CD14-positive monocyte (primary cell): Measurements from ENCODE around the gene HERPUD1. TPM values are rescaled to one million over a fixed set of nuclear protein-coding genes. Genes with fewer than 3 reads are reported as not detected.
A peak's percentile ranks its signal among the peaks of the same experiment; 100 is the strongest.
"Not testable (repeated sequence)": the region's sequence is repeated elsewhere in the genome, so short reads cannot be mapped to it uniquely, and the experiment has no call there.

ENCODE experiments used
- DNase-seq, 3 donors: peaks; one replicate each; pipeline ENCODE4 v3.0.0-alpha.2; 2011 to 2022
- H2AFZ ChIP-seq: 2 replicates; pipeline ENCODE4 v1.6.0; 2012; ENCODE audit warnings: mild to moderate bottlenecking, low read depth, low read length, inconsistent platforms; ENCODE audit not compliant: insufficient read depth, poor library complexity, severe bottlenecking
- H3K27ac ChIP-seq, 2 donors: 1 replicate in 1 of 2; 2 replicates in 1 of 2; pipeline ENCODE4 v1.5.1; 2012 to 2013; ENCODE audit warnings: low read length in 2 of 2, control low read depth in 1 of 2, inconsistent platforms in 1 of 2, low read depth in 1 of 2, mild to moderate bottlenecking in 1 of 2
- H3K27me3 ChIP-seq, 2 donors: one replicate each; pipeline versions ENCODE4 v1.6.0 to v1.6.1; 2011 to 2013; ENCODE audit warnings: low read length in 2 of 2; ENCODE audit not compliant: control insufficient read depth in 2 of 2, insufficient read depth in 2 of 2
- H3K36me3 ChIP-seq, 2 donors: replicated peaks in 1 of 2; 1 replicate in 1 of 2; 2 replicates in 1 of 2; pipeline versions ENCODE4 v1.5.1 to v1.6.1; 2012 to 2013; ENCODE audit warnings: low read length in 2 of 2, control low read depth in 1 of 2, inconsistent platforms in 1 of 2, mild to moderate bottlenecking in 1 of 2; ENCODE audit not compliant: insufficient read depth in 2 of 2, control insufficient read depth in 1 of 2
- H3K4me1 ChIP-seq, 2 donors: 1 replicate in 1 of 2; 2 replicates in 1 of 2; pipeline versions ENCODE4 v1.5.1 to v1.6.1; 2012 to 2013; ENCODE audit warnings: low read length in 2 of 2, control low read depth in 1 of 2, inconsistent platforms in 1 of 2, mild to moderate bottlenecking in 1 of 2, moderate library complexity in 1 of 2; ENCODE audit not compliant: insufficient read depth in 2 of 2, control insufficient read depth in 1 of 2
- H3K4me2 ChIP-seq: replicated peaks from 2 replicates; pipeline ENCODE3; 2012; ENCODE audit warnings: low read length, moderate library complexity, mild to moderate bottlenecking; ENCODE audit not compliant: poor library complexity, severe bottlenecking; ENCODE audit errors: extremely low read depth
- H3K4me3 ChIP-seq, 3 experiments: fragments of 200-600 bp in 1 of 3; sonication (generic) in 1 of 3; replicated peaks in 1 of 3; 1 replicate in 2 of 3; 2 replicates in 1 of 3; pipeline ENCODE4 v1.5.1; 2011 to 2013; ENCODE audit warnings: low read length in 3 of 3, mild to moderate bottlenecking in 3 of 3, control low read depth in 2 of 3, low read depth in 2 of 3, inconsistent platforms in 1 of 3, moderate library complexity in 1 of 3
- H3K79me2 ChIP-seq: 2 replicates; pipeline ENCODE4 v1.6.0; 2012; ENCODE audit warnings: mild to moderate bottlenecking, control low read depth, inconsistent platforms, low read length, moderate library complexity; ENCODE audit not compliant: insufficient read depth
- H3K9ac ChIP-seq: 2 replicates; pipeline ENCODE4 v1.6.0; 2017; ENCODE audit warnings: low read length, mild to moderate bottlenecking; ENCODE audit not compliant: insufficient read depth, poor library complexity, severe bottlenecking
- H3K9me3 ChIP-seq, 2 donors: replicated peaks in 1 of 2; 1 replicate in 1 of 2; 2 replicates in 1 of 2; pipeline versions ENCODE4 v1.5.1 to v1.6.1; 2012 to 2013; ENCODE audit warnings: low read length in 2 of 2, control low read depth in 1 of 2; ENCODE audit not compliant: control insufficient read depth in 1 of 2, insufficient read depth in 1 of 2
- H4K20me1 ChIP-seq: 2 replicates; pipeline ENCODE4 v1.6.0; 2012; ENCODE audit warnings: mild to moderate bottlenecking, low read length, control low read depth, moderate library complexity; ENCODE audit not compliant: insufficient read depth
- H3K27ac Mint-ChIP-seq, 7 donors: one replicate each; pipeline ENCODE4 v1.8.0; 2020; ENCODE audit warnings: mild to moderate bottlenecking in 7 of 7, mixed read lengths in 7 of 7, moderate library complexity in 6 of 7, inconsistent platforms in 2 of 7
- H3K27me3 Mint-ChIP-seq, 3 donors: one replicate each; pipeline ENCODE4 v1.8.0; 2021 to 2022; ENCODE audit warnings: low read depth in 3 of 3, mild to moderate bottlenecking in 3 of 3, mixed read lengths in 3 of 3, moderate library complexity in 3 of 3, inconsistent platforms in 1 of 3
- H3K36me3 Mint-ChIP-seq, 2 donors: one replicate each; pipeline ENCODE4 v1.8.0; 2020; ENCODE audit warnings: mixed read lengths in 2 of 2, inconsistent platforms in 1 of 2, mild to moderate bottlenecking in 1 of 2
- H3K4me1 Mint-ChIP-seq: one replicate; pipeline ENCODE4 v1.8.0; 2020; ENCODE audit warnings: mild to moderate bottlenecking, mixed read lengths
- H3K4me3 Mint-ChIP-seq, 2 donors: one replicate each; pipeline ENCODE4 v1.8.0; 2020; ENCODE audit warnings: mild to moderate bottlenecking in 2 of 2, mixed read lengths in 2 of 2, moderate library complexity in 1 of 2
- H3K9me3 Mint-ChIP-seq, 7 donors: one replicate each; pipeline ENCODE4 v1.8.0; 2020 to 2022; ENCODE audit warnings: mixed read lengths in 7 of 7, mild to moderate bottlenecking in 6 of 7, moderate library complexity in 6 of 7, inconsistent platforms in 2 of 7
- CTCF ChIP-seq: fragments of 200-600 bp; IDR thresholded peaks from one replicate; pipeline ENCODE4 v1.8.0; 2022; ENCODE audit warnings: antibody characterized with exemption, mild to moderate bottlenecking
- WGBS: methylation state at CpG from one replicate; pipeline ENCODE4 v1.1.5; 2013; ENCODE audit warnings: missing lambda C conversion rate; ENCODE audit not compliant: insufficient coverage; 5-methylcytosine and 5-hydroxymethylcytosine counted together
- intact Hi-C, 2 donors: fragments of 100-400 bp; cut with micrococcal nuclease; formaldehyde crosslinking; loops; one replicate each; pipeline versions ENCODE4 v1.15.0 to v1.15.1; 2023
- polyA plus RNA-seq, 3 donors: library from polyadenylated mRNA; depleted of rRNA in 1 of 3; unstranded in 2 of 3; stranded (reverse) in 1 of 3; fragments of 300-500 nt in 2 of 3; fragments of >200 nt in 1 of 3; fragmentation: Illumina TruSeq in 2 of 3; gene quantifications; 1 replicate in 2 of 3; 2 replicates in 1 of 3; pipeline ENCODE4 v1.2.3, GENCODE V29; 2012 to 2021

The HERPUD1 gene
- polyA plus RNA-seq, 3 donors, result 179 to 454 (median 186) TPM

- no peaks in the 10 kb centered on the region for H3K9me3 ChIP-seq
- H3K9me3 Mint-ChIP-seq, result no peaks in the 10 kb centered on the region
- H4K20me1 ChIP-seq, result no peaks in the 10 kb centered on the region
- no peak overlapping the region for H3K4me3 ChIP-seq
- H3K36me3 Mint-ChIP-seq, result no peaks in the 10 kb centered on the region
- WGBS, result 73% methylated on average over 13 of the region's 18 CpGs
- no peak overlapping the region for H3K4me3 Mint-ChIP-seq
- TF ChIP-seq CTCF, result no peak
- no peak overlapping the region for H3K4me2 ChIP-seq
- H3K79me2 ChIP-seq, result no peaks in the 10 kb centered on the region
- H2AFZ ChIP-seq, result no peak overlapping the region
- H3K27me3 ChIP-seq, result no peaks in the 10 kb centered on the region
- H3K4me1 ChIP-seq, result peaks cover 32 to 38% of the 10 kb centered on the region in 2 donors
- no peak overlapping the region for H3K9ac ChIP-seq
- H3K4me1 Mint-ChIP-seq, result peaks cover 53% of the 10 kb centered on the region
- H3K27ac Mint-ChIP-seq, result no peak overlapping the region
- no peak overlapping the region for H3K27ac ChIP-seq
- no peaks in the 10 kb centered on the region for H3K36me3 ChIP-seq
- peaks cover 0 to 6% (median 4%) of the 10 kb centered on the region in 3 donors for H3K27me3 Mint-ChIP-seq
- intact Hi-C loops, result no loop called here
- peak in 2 of 3 donors; percentile 21 to 69 for DNase-seq
Measured at GRCh38 chr16:56972403-56973293, 40.7 kb downstream of the HERPUD1 start.

- DNase-seq, result no peak
- Mint-ChIP-seq H3K9me3 (no peaks in the 10 kb centered on the region), H3K4me3 (no peak overlapping the region), H3K4me1 (peaks cover 54% of the 10 kb centered on the region), H3K27ac (peak overlapping the region in 1 of 7 donors; percentile 65), H3K27me3 (peaks cover 0 to 6% (median 4%) of the 10 kb centered on the region in 3 donors), H3K36me3 (no peaks in the 10 kb centered on the region)
- Histone ChIP-seq H3K27ac (no peak overlapping the region), H4K20me1 (no peaks in the 10 kb centered on the region), H3K9ac (no peak overlapping the region), H3K36me3 (no peaks in the 10 kb centered on the region), H3K9me3 (no peaks in the 10 kb centered on the region), H3K79me2 (no peaks in the 10 kb centered on the region), H3K27me3 (no peaks in the 10 kb centered on the region), H3K4me2 (no peak overlapping the region), H2AFZ (no peak overlapping the region), H3K4me1 (peaks cover 32 to 38% of the 10 kb centered on the region in 2 donors), H3K4me3 (no peak overlapping the region)
- intact Hi-C loops, result no loop called here
- WGBS, result 96% methylated on average over 6 of the region's 9 CpGs
- TF ChIP-seq CTCF, result no peak
Measured at GRCh38 chr16:56973294-56973689, 41.4 kb downstream of the HERPUD1 start.

GRCh38 chr16:56973899-56974298 lies 42.0 kb downstream of the HERPUD1 start:
- H4K20me1 ChIP-seq, DNase-seq, H3K9me3 Mint-ChIP-seq, H3K4me3 ChIP-seq, H3K4me2 ChIP-seq, H3K36me3 ChIP-seq, H3K9ac ChIP-seq, H3K27ac ChIP-seq, H3K4me3 Mint-ChIP-seq, H3K27ac Mint-ChIP-seq, H2AFZ ChIP-seq, H3K27me3 Mint-ChIP-seq, H3K79me2 ChIP-seq, H3K36me3 Mint-ChIP-seq, H3K9me3 ChIP-seq, H3K27me3 ChIP-seq, intact Hi-C loops: not testable (repeated sequence)
- H3K4me1 ChIP-seq, result peaks cover 35 to 38% of the 10 kb centered on the region in 2 donors
- WGBS, result no CpG with 5 or more reads among the region's 7 CpGs
- H3K4me1 Mint-ChIP-seq, result peaks cover 52% of the 10 kb centered on the region
